Spinal cord (tissue), 10 donors: Measurements from ENCODE around the gene SLFN14. TPM values are rescaled to one million over a fixed set of nuclear protein-coding genes. Genes with fewer than 3 reads are reported as not detected.
"Not testable (repeated sequence)": the region's sequence is repeated elsewhere in the genome, so short reads cannot be mapped to it uniquely, and the experiment has no call there.

Source experiments
- DNase-seq, 6 donors: peaks; one replicate each; pipeline versions ENCODE4 v3.0.0 to v3.0.0-alpha.2; 2013 to 2015; ENCODE audit warnings: low spot score in 6 of 6, low read depth in 4 of 6
- H3K27ac ChIP-seq: one replicate; pipeline ENCODE4 v1.5.1; 2013; ENCODE audit warnings: low read depth, low read length, control low read depth
- H3K27me3 ChIP-seq: one replicate; pipeline ENCODE4 v1.6.1; 2013; ENCODE audit warnings: low read length; ENCODE audit not compliant: control insufficient read depth, insufficient read depth
- H3K36me3 ChIP-seq: one replicate; pipeline ENCODE4 v1.6.1; 2013; ENCODE audit warnings: low read length; ENCODE audit not compliant: control insufficient read depth, insufficient read depth
- H3K4me1 ChIP-seq: one replicate; pipeline ENCODE4 v1.6.1; 2013; ENCODE audit warnings: low read length; ENCODE audit not compliant: control insufficient read depth, insufficient read depth
- H3K4me3 ChIP-seq: one replicate; pipeline ENCODE4 v1.5.1; 2013; ENCODE audit warnings: low read depth, low read length, control low read depth
- H3K9me3 ChIP-seq: one replicate; pipeline ENCODE4 v1.6.1; 2013; ENCODE audit warnings: low read length; ENCODE audit not compliant: control insufficient read depth, insufficient read depth
- WGBS: methylation state at CpG from one replicate; pipeline ENCODE4 v1.1.5; 2013; ENCODE audit warnings: missing lambda C conversion rate; ENCODE audit not compliant: insufficient coverage; 5-methylcytosine and 5-hydroxymethylcytosine counted together
- polyA plus RNA-seq, 2 donors: library from polyadenylated mRNA; unstranded; fragments of 120-200 nt; gene quantifications; one replicate each; pipeline ENCODE4 v1.2.1, GENCODE V29; 2013; ENCODE audit not compliant: insufficient read length in 2 of 2
- total RNA-seq, 2 donors: library from RNA; depleted of rRNA in 1 of 2; stranded (reverse); fragments of 120-200 nt in 1 of 2; fragments of >200 nt in 1 of 2; gene quantifications; one replicate each; pipeline versions ENCODE4 v1.2.3 to v1.2.4, GENCODE V29; 2013 to 2014
- donor health status: healthy.

Gene SLFN14
- total and polyA plus RNA-seq, 4 donors = 0.09 to 1.4 (median 0.50) TPM; not detected in 1

DNA sequence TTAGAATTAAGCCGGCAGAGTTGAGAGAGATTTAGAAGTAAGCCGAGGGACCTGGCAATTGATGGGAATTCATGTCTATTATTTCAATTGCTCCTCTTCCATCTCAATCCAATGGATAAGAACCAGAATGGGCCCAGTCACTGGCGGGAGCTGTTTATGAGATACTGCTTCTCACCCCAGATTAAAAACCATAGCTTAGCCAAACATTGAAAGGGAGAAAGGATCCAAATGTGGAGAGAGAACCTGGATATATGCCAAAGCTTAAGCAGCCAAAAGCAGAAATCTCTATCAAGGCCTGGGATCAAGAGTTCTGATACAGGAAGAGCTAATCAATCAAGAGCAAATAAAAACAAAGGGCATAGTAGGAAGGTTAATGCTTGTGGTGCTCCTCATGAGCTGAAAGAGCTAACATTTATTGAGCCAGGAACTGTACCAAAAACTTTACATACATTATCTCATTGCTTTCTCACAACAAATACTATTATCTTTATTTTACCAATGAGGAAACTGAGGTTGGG, 26.0 kb downstream of the SLFN14 start:
- no peaks in the 10 kb centered on the region for H3K4me1 ChIP-seq
- no CpG with 5 or more reads among the region's 3 CpGs for WGBS
- DNase-seq = no peak
- H3K9me3 ChIP-seq = no peaks in the 10 kb centered on the region
- peaks cover under 1% of the 10 kb centered on the region for H3K27me3 ChIP-seq
- no peak overlapping the region for H3K27ac ChIP-seq
- no peak overlapping the region for H3K4me3 ChIP-seq
- no peaks in the 10 kb centered on the region for H3K36me3 ChIP-seq

- H3K4me1 ChIP-seq = no peaks in the 10 kb centered on the region
- H3K36me3 ChIP-seq = no peaks in the 10 kb centered on the region
- no peaks in the 10 kb centered on the region for H3K9me3 ChIP-seq
- WGBS = no CpG with 5 or more reads among the region's 1 CpG
- H3K27ac ChIP-seq = no peak overlapping the region
- H3K27me3 ChIP-seq = no peaks in the 10 kb centered on the region
- no peak overlapping the region for H3K4me3 ChIP-seq
- no peak for DNase-seq
Measured at GRCh38 chr17:35531160-35531559, 29.5 kb downstream of the SLFN14 start.

GRCh38 chr17:35529866-35530265, 30.8 kb downstream of the SLFN14 start:
- H3K27me3 ChIP-seq = no peaks in the 10 kb centered on the region
- no peaks in the 10 kb centered on the region for H3K4me1 ChIP-seq
- 86% methylated on average over 5 of the region's 8 CpGs for WGBS
- no peaks in the 10 kb centered on the region for H3K9me3 ChIP-seq
- H3K36me3 ChIP-seq = no peaks in the 10 kb centered on the region
- no peak overlapping the region for H3K4me3 ChIP-seq
- no peak for DNase-seq
- no peak overlapping the region for H3K27ac ChIP-seq

DNA sequence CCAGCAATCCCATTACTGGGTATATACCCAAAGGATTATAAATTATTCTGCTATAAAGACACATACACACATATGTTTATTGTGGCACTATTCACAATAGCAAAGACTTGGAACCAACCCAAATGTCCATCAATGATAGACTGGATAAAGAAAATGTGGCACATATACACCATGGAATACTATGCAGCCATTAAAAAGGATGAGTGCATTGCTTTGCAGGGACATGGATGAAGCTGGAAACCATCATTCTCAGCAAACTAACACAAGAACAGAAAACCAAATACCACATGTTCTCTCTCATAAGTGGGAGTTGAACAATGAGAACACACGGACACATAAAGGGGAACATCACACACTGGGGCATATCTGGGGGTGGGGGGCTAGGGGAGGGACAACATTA, 31.3 kb downstream of the SLFN14 start:
- not testable (repeated sequence) for H3K9me3 ChIP-seq, H3K36me3 ChIP-seq, DNase-seq, H3K27ac ChIP-seq, H3K4me1 ChIP-seq, H3K27me3 ChIP-seq, H3K4me3 ChIP-seq
- no CpG with 5 or more reads among the region's 1 CpG for WGBS

DNA sequence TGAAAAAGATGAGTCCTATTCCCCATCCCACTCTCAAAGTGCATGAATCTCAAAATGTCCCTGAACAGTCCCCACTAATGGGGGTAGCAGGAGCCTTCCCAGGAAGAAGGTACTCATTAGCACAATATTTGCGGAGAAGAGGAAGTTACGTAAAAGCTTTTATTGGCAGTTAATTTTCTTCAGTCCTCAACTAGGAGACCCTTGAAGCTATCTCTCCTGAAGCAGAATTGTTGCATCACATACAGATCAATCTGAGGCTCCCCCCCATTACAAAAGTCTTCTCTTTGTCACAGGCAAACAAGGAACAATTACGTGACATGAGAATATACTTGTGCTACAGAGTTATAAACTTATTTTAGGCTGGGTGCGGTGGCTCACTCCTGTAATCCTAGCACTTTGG, 37.3 kb downstream of the SLFN14 start:
- no peaks in the 10 kb centered on the region for H3K9me3 ChIP-seq
- no peaks in the 10 kb centered on the region for H3K27me3 ChIP-seq
- H3K27ac ChIP-seq = no peak overlapping the region
- H3K4me3 ChIP-seq = no peak overlapping the region
- no peaks in the 10 kb centered on the region for H3K4me1 ChIP-seq
- no peaks in the 10 kb centered on the region for H3K36me3 ChIP-seq
- DNase-seq = no peak
- WGBS = 100% methylated on average over 1 of the region's 4 CpGs

DNA sequence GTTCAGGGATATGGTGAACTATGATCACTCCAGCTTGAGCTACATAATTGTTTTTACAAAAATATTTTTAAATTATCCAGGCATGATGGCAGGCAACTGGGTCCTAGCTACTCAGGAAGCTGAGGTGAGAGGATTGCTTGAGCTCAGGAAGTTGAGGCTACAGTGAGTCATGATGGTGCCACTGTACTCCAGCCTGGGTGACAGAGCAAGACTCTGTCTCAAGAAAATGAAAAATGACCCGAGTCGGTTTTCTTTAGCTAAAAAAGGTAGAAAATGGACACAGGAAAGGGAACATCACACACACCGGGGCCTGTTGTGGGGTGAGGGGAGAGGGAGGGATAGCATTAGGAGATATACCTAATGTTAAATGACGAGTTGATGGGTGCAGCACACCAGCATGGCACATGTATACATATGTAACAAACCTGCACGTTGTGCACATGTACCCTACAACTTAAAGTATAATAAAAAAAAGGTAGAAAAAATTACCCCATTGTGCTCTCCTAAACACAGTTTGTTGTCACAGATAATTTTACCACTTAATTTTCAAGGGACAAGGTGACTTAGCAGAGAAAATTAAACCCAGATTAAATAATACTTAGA, 38.9 kb downstream of the SLFN14 start:
- not testable (repeated sequence) for H3K36me3 ChIP-seq, H3K9me3 ChIP-seq, DNase-seq, H3K4me3 ChIP-seq, H3K4me1 ChIP-seq, H3K27ac ChIP-seq, H3K27me3 ChIP-seq
- WGBS = no CpG with 5 or more reads among the region's 5 CpGs

- H3K9me3 ChIP-seq = no peaks in the 10 kb centered on the region
- no peak overlapping the region for H3K4me3 ChIP-seq
- H3K27ac ChIP-seq = no peak overlapping the region
- H3K36me3 ChIP-seq = no peaks in the 10 kb centered on the region
- H3K4me1 ChIP-seq = no peaks in the 10 kb centered on the region
- WGBS = 100% methylated on average over 1 of the region's 1 CpG
- no peak for DNase-seq
- peaks cover 3% of the 10 kb centered on the region for H3K27me3 ChIP-seq
Measured at GRCh38 chr17:35521150-35521549, 39.5 kb downstream of the SLFN14 start.

- H3K9me3 ChIP-seq = no peaks in the 10 kb centered on the region
- no peak overlapping the region for H3K27ac ChIP-seq
- peaks cover 9% of the 10 kb centered on the region for H3K27me3 ChIP-seq
- no peak for DNase-seq
- H3K4me3 ChIP-seq = no peak overlapping the region
- H3K4me1 ChIP-seq = no peaks in the 10 kb centered on the region
- 100% methylated on average over 4 of the region's 8 CpGs for WGBS
- no peaks in the 10 kb centered on the region for H3K36me3 ChIP-seq
Measured at GRCh38 chr17:35519906-35520442, 40.6 kb downstream of the SLFN14 start.

GRCh38 chr17:35519439-35519838, 41.2 kb downstream of the SLFN14 start:
- WGBS = 100% methylated on average over 2 of the region's 3 CpGs
- Histone ChIP-seq H3K4me1 (no peaks in the 10 kb centered on the region), H3K9me3 (no peaks in the 10 kb centered on the region), H3K27me3 (peaks cover 14% of the 10 kb centered on the region), H3K27ac (no peak overlapping the region), H3K36me3 (no peaks in the 10 kb centered on the region), H3K4me3 (no peak overlapping the region)
- DNase-seq = no peak

DNA sequence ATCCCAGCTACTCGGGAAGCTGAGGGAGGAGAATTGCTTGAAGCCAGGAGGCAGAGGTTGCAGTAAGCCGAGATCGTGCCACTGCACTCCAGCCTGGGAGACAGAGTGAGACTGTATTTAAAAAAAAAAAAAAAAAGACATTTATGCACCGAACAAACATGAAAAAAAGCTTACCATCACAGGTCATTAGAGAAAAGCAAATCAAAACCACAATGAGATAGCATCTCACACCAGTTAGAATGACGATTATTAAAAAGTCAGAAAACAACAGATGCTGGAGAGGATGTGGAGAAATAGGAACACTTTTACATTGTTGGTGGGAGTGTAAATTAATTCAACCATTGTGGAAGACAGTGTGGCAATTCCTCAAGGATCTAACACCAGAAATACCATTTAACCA, 42.2 kb downstream of the SLFN14 start:
- peaks cover 16% of the 10 kb centered on the region for H3K27me3 ChIP-seq
- no CpG with 5 or more reads among the region's 5 CpGs for WGBS
- not testable (repeated sequence) for H3K4me1 ChIP-seq, H3K9me3 ChIP-seq, DNase-seq, H3K4me3 ChIP-seq, H3K27ac ChIP-seq, H3K36me3 ChIP-seq
